HepG2 (cell line): ENCODE measurements around the gene GPR143. TPM values are rescaled to one million over a fixed set of nuclear protein-coding genes. Genes with fewer than 3 reads are reported as not detected.

Experiments
- ATAC-seq: fragments of 200-7000 bp; cut with Tn5 transposase; 3 replicates; pipeline ENCODE4 v1.9.1; 2020; ENCODE audit warnings: mild to moderate bottlenecking, moderate library complexity
- BruUV-seq: library from RNA; stranded (reverse); fragments of 400-500 nt; replicated peaks from 2 replicates; lab custom pipeline; 2021; lab: Mats Ljungman, UMichigan
- CTCF ChIA-PET: fragments of 300-600 bp; formaldehyde crosslinking; extraction: SDS; loops from one replicate; lab custom pipeline; 2021; ENCODE audit warnings: low total read pairs, inconsistent platforms, low intra/inter-chr PET ratio; lab: Yijun Ruan, JAX
- POLR2A ChIA-PET: fragments of 350-600 bp; sonication (Branson Sonifier 250); formaldehyde crosslinking; loops from one replicate; lab custom pipeline; 2020; ENCODE audit warnings: antibody characterized with exemption, inconsistent platforms; lab: Yijun Ruan, JAX
- DNase-seq: peaks from one replicate; pipeline ENCODE4 v3.0.0-alpha.2; 2015; ENCODE audit warnings: low spot score
- FAIRE-seq: peaks from 3 replicates; lab custom pipeline; 2011; peaks lifted over from hg19 to GRCh38; lab: Jason Lieb, UNC
- H2AFZ ChIP-seq: one replicate; pipeline ENCODE4 v1.6.1; 2011; ENCODE audit warnings: low read length, inconsistent platforms
- H3K27ac ChIP-seq: fragments of 300-600 bp; 3 replicates; pipeline ENCODE4 v1.8.0; 2011; ENCODE audit warnings: mixed run types, mild to moderate bottlenecking, mixed read lengths, low read length, inconsistent platforms; ENCODE audit not compliant: insufficient read depth; ENCODE audit errors: extremely low read length
- H3K27me3 ChIP-seq, 2 experiments: fragments of 200-600 bp in 1 of 2; 2 replicates in 1 of 2; 3 replicates in 1 of 2; pipeline versions ENCODE4 v1.6.0 to v1.8.0; 2011; ENCODE audit warnings: low read length in 2 of 2, mild to moderate bottlenecking in 2 of 2, moderate library complexity in 2 of 2, inconsistent platforms in 1 of 2; ENCODE audit not compliant: insufficient read depth in 2 of 2, control insufficient read depth in 1 of 2
- H3K36me3 ChIP-seq, 2 experiments: fragments of 200-600 bp in 1 of 2; replicated peaks in 1 of 2; 2 replicates in 1 of 2; 3 replicates in 1 of 2; pipeline versions ENCODE4 v1.5.1 to v1.8.0; 2011; ENCODE audit warnings: low read length in 2 of 2, inconsistent platforms in 1 of 2; ENCODE audit not compliant: insufficient read depth in 2 of 2, control insufficient read depth in 1 of 2
- H3K4me1 ChIP-seq: 2 replicates; pipeline ENCODE4 v1.5.1; 2012; ENCODE audit warnings: low read length, inconsistent platforms; ENCODE audit not compliant: insufficient read depth
- H3K4me2 ChIP-seq: 2 replicates; pipeline ENCODE4 v1.6.0; 2011; ENCODE audit warnings: low read depth, low read length, inconsistent platforms
- H3K4me3 ChIP-seq, 3 experiments: fragments of 200-600 bp in 1 of 3; sonication (generic), shearing (Covaris generic) in 1 of 3; replicated peaks in 1 of 3; 2 replicates each; pipeline ENCODE4 v1.5.1; 2011 to 2016; ENCODE audit warnings: low read length in 3 of 3, inconsistent platforms in 2 of 3, low read depth in 2 of 3, mild to moderate bottlenecking in 2 of 3, control low read depth in 1 of 3, mixed read lengths in 1 of 3; ENCODE audit not compliant: insufficient read depth in 1 of 3
- H3K79me2 ChIP-seq: one replicate; pipeline ENCODE4 v1.6.1; 2011; ENCODE audit warnings: low read length, inconsistent platforms; ENCODE audit not compliant: insufficient read depth
- H3K9ac ChIP-seq: 2 replicates; pipeline ENCODE4 v1.6.0; 2011; ENCODE audit warnings: mild to moderate bottlenecking, low read depth, low read length, inconsistent platforms; ENCODE audit not compliant: insufficient read depth
- H3K9me3 ChIP-seq: 2 replicates; pipeline ENCODE4 v1.5.1; 2012; ENCODE audit warnings: mild to moderate bottlenecking, low read length
- H4K20me1 ChIP-seq: 2 replicates; pipeline ENCODE4 v1.6.0; 2011; ENCODE audit warnings: inconsistent platforms, mild to moderate bottlenecking, low read length, moderate library complexity; ENCODE audit not compliant: insufficient read depth
- AGO2 ChIP-seq: fragments of 200-400 bp; formaldehyde crosslinking; optimal IDR thresholded peaks from 2 replicates; pipeline ENCODE3; 2017; ENCODE audit warnings: mild to moderate bottlenecking, low read depth, low read length, moderate library complexity
- AKAP8 ChIP-seq: sonication (generic); formaldehyde crosslinking; IDR thresholded peaks from 2 replicates; pipeline ENCODE4 v1.5.1; 2020; ENCODE audit warnings: mild to moderate bottlenecking, missing genetic modification reagents
- GABPB1 ChIP-seq: IDR thresholded peaks from 2 replicates; pipeline ENCODE4 v1.6.1; 2016; ENCODE audit warnings: mild to moderate bottlenecking, missing genetic modification reagents, moderate library complexity, missing compliant biosample characterization
- POLR2G ChIP-seq: fragments of 200-400 bp; formaldehyde crosslinking; IDR thresholded peaks from 2 replicates; pipeline ENCODE4 v1.6.1; 2018; ENCODE audit warnings: mild to moderate bottlenecking, low read depth, low read length, moderate library complexity
- RARA ChIP-seq: IDR thresholded peaks from 2 replicates; pipeline ENCODE4 v1.6.1; 2016; ENCODE audit warnings: missing genetic modification reagents, missing compliant biosample characterization
- RXRA ChIP-seq: sonication (generic); formaldehyde crosslinking; IDR thresholded peaks from 2 replicates; pipeline ENCODE4 v1.5.1; 2020; ENCODE audit warnings: missing genetic modification reagents
- SOX6 ChIP-seq, 2 experiments: fragments of 450-650 bp in 1 of 2; sonication (generic) in 1 of 2; formaldehyde crosslinking in 1 of 2; IDR thresholded peaks; 2 replicates each; pipeline versions ENCODE4 v1.4.0 to v1.6.1; 2017 to 2020; ENCODE audit warnings: antibody characterized with exemption in 1 of 2, mild to moderate bottlenecking in 1 of 2, missing genetic modification reagents in 1 of 2
- TCF7 ChIP-seq: sonication (generic); IDR thresholded peaks from 2 replicates; pipeline ENCODE4 v1.6.1; 2016; ENCODE audit warnings: antibody characterized with exemption, low read depth
- ZNF180 ChIP-seq: sonication (generic); formaldehyde crosslinking; IDR thresholded peaks from 2 replicates; pipeline ENCODE4 v1.4.0; 2020; ENCODE audit warnings: low read depth, missing genetic modification reagents, borderline replicate concordance
- ZNF713 ChIP-seq: sonication (generic); formaldehyde crosslinking; IDR thresholded peaks from 2 replicates; pipeline ENCODE4 v1.4.0; 2020; ENCODE audit warnings: mild to moderate bottlenecking, missing genetic modification reagents
- WGBS: methylation state at CpG from one replicate; pipeline ENCODE4 v1.1.6; 2017; ENCODE audit warnings: low lambda C conversion rate; 5-methylcytosine and 5-hydroxymethylcytosine counted together
- in situ Hi-C: cut with HindIII; loops from 2 replicates; pipeline ENCODE4 v1.10.0; 2017; ENCODE audit warnings: low pct_unique_long_range_greater_than_20kb; ENCODE audit not compliant: extremely low pct_ligation_motif_present
- intact Hi-C: fragments of 100-400 bp; cut with micrococcal nuclease; formaldehyde crosslinking; loops from one replicate; pipeline ENCODE4 v1.10.0; 2022; ENCODE audit not compliant: unreplicated experiment
- polyA plus RNA-seq, 8 experiments: library from polyadenylated mRNA; depleted of rRNA in 3 of 8; stranded (reverse) in 7 of 8; unstranded in 1 of 8; fragments of >200 nt; fragmentation: Illumina TruSeq in 4 of 8; extraction: Trizol in 4 of 8; gene quantifications; 2 replicates each; pipeline versions ENCODE4 v1.2.1 to v1.2.3, GENCODE V29; 2011 to 2016; ENCODE audit warnings: low read depth in 4 of 8, missing spikeins in 1 of 8, mixed read lengths in 1 of 8; ENCODE audit not compliant: insufficient read depth in 1 of 8
- total RNA-seq, 5 experiments: library from RNA; depleted of rRNA; stranded (reverse); fragments of >200 nt; fragmentation: Illumina TruSeq; extraction: Trizol; gene quantifications; 2 replicates each; pipeline ENCODE4 v1.2.3, GENCODE V29; 2016; ENCODE audit warnings: low read depth in 1 of 5
- TF ChIP-seq, protein P1 (sequence below): sonication (generic); formaldehyde crosslinking; IDR thresholded peaks from 2 replicates; pipeline ENCODE4 v1.5.0; 2020; ENCODE audit warnings: mild to moderate bottlenecking, missing genetic modification reagents, moderate library complexity
- TF ChIP-seq, protein P2 (sequence below): sonication (generic); formaldehyde crosslinking; IDR thresholded peaks from 2 replicates; pipeline ENCODE4 v1.4.0; 2020; ENCODE audit warnings: missing genetic modification reagents, low read depth, mild to moderate bottlenecking, borderline replicate concordance
- TF ChIP-seq, protein P3 (sequence below): IDR thresholded peaks from 2 replicates; pipeline ENCODE4 v1.6.1; 2018; ENCODE audit warnings: missing genetic modification reagents, mild to moderate bottlenecking, missing compliant biosample characterization

Gene GPR143
- total and polyA plus RNA-seq, 2 of the 13 experiments (the other 11 are each of a cell fraction or from before 2014, with no cell fraction given), result 0.30 to 0.89 TPM

DNA sequence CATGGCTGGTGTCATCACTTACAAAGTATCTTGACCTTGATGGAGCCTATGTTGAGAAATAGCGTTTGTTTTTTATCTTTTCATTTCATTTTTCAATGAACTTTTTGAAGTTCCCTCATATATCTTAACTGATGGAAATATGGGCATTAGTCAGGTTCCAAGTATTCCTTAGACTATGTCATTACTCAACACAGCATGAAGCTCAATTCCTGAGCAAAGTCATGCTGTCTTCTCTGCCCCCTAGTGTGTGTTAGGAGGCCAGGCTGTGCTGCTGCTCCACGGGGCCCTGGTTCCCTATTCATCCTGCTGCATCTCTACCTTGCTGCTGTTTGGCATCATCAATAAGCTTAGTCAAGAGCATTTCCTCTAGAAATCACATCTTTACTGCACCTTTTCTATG is 40.9 kb downstream of the GPR143 start:
- Histone ChIP-seq H3K27me3 (no peaks in the 10 kb centered on the region), H3K4me1 (peaks cover 11% of the 10 kb centered on the region), H3K4me2 (no peak overlapping the region), H2AFZ (no peak overlapping the region), H4K20me1 (no peaks in the 10 kb centered on the region), H3K4me3 (no peak overlapping the region), H3K9me3 (no peaks in the 10 kb centered on the region; the same call in 1 of the 2 replicates), H3K27ac (no peak overlapping the region), H3K9ac (no peak overlapping the region), H3K36me3 (no peaks in the 10 kb centered on the region; a peak in 1 of 5 replicates), H3K79me2 (no peaks in the 10 kb centered on the region)
- intact Hi-C loops, result no loop called here
- WGBS, result 65% methylated on average over 2 of the region's 2 CpGs
- ATAC-seq, result no peak
- CTCF ChIA-PET, result no interaction called here
- DNase-seq, result no peak
- no peak for FAIRE-seq
- no peak for TF ChIP-seq AKAP8
- peak; percentile 16; the same call in 1 of the 2 replicates for TF ChIP-seq POLR2G
- TF ChIP-seq, protein P1, sequence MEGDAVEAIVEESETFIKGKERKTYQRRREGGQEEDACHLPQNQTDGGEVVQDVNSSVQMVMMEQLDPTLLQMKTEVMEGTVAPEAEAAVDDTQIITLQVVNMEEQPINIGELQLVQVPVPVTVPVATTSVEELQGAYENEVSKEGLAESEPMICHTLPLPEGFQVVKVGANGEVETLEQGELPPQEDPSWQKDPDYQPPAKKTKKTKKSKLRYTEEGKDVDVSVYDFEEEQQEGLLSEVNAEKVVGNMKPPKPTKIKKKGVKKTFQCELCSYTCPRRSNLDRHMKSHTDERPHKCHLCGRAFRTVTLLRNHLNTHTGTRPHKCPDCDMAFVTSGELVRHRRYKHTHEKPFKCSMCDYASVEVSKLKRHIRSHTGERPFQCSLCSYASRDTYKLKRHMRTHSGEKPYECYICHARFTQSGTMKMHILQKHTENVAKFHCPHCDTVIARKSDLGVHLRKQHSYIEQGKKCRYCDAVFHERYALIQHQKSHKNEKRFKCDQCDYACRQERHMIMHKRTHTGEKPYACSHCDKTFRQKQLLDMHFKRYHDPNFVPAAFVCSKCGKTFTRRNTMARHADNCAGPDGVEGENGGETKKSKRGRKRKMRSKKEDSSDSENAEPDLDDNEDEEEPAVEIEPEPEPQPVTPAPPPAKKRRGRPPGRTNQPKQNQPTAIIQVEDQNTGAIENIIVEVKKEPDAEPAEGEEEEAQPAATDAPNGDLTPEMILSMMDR, result 0 out of 2 replicates have a peak, but pooled peaks have one; percentile 12
- TF ChIP-seq RARA (CRISPR knock-in tag), result no peak
- no peak for TF ChIP-seq TCF7
- no peak for TF ChIP-seq ZNF180 (CRISPR knock-in tag)
- in situ Hi-C loops, result loop anchor here (25.0 kb wide), 1 partner anchor 762 kb away; no protein-coding TSS in a partner anchor
- BruUV-seq, result no TSS peak
- POLR2A ChIA-PET, result no interaction called here

DNA sequence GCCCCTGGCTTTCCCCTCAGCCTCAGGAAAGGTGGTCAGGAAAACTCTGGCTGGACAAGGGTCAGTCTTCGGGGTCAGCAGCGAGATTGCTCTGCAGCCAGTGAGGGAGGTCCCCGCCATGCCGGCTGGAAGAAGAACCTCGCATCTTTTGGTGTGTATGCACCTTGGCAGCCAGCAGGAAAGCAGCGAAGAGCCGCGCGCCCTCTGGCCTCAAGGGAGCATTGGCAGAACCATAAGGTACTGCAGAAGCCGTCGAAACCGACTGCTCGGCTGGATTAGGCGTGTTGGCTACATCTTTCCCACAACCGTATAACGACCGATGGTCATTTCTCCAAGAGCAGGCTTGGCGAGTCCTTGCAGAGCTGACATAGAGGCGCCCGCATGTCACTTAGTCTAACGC is 48.3 kb downstream of the GPR143 start:
- no peak overlapping the region for H3K4me3 ChIP-seq
- no peak overlapping the region for H3K4me2 ChIP-seq
- no peaks in the 10 kb centered on the region for H3K79me2 ChIP-seq
- DNase-seq (no peak), FAIRE-seq (no peak), ATAC-seq (no peak)
- H3K27me3 ChIP-seq, result no peaks in the 10 kb centered on the region
- H2AFZ ChIP-seq, result no peak overlapping the region
- intact Hi-C loops, result no loop called here
- no peaks in the 10 kb centered on the region for H3K4me1 ChIP-seq
- H3K9ac ChIP-seq, result no peak overlapping the region
- no peaks in the 10 kb centered on the region for H3K9me3 ChIP-seq
- in situ Hi-C loops, result loop anchor here (25.0 kb wide), 1 partner anchor 755 kb away; no protein-coding TSS in a partner anchor
- TF ChIP-seq, protein P2, sequence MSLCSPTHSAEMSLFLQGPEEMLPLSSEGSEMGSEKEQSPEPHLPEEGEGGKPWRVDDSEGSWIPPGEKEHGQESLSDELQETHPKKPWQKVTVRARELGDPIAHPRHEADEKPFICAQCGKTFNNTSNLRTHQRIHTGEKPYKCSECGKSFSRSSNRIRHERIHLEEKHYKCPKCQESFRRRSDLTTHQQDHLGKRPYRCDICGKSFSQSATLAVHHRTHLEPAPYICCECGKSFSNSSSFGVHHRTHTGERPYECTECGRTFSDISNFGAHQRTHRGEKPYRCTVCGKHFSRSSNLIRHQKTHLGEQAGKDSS, result no peak
- TF ChIP-seq ZNF713 (CRISPR knock-in tag) (no peak), SOX6 (IDR thresholded peaks at IDR 0.05) (no peak), SOX6 (CRISPR knock-in tag; IDR thresholded peaks at IDR 0.05) (no peak), RXRA (no peak), AGO2 (peak; percentile 18), GABPB1 (CRISPR knock-in tag) (no peak)
- TF ChIP-seq, protein P3, sequence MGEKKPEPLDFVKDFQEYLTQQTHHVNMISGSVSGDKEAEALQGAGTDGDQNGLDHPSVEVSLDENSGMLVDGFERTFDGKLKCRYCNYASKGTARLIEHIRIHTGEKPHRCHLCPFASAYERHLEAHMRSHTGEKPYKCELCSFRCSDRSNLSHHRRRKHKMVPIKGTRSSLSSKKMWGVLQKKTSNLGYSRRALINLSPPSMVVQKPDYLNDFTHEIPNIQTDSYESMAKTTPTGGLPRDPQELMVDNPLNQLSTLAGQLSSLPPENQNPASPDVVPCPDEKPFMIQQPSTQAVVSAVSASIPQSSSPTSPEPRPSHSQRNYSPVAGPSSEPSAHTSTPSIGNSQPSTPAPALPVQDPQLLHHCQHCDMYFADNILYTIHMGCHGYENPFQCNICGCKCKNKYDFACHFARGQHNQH (CRISPR knock-in tag), result no peak
- H4K20me1 ChIP-seq, result no peaks in the 10 kb centered on the region
- WGBS, result 98% methylated on average over 9 of the region's 21 CpGs
- ChIA-PET CTCF (no interaction called here), POLR2A (no interaction called here)
- BruUV-seq, result no TSS peak
- peaks cover 4 to 22% of the 10 kb centered on the region in 2 experiments for H3K36me3 ChIP-seq
- no peak overlapping the region for H3K27ac ChIP-seq
